H1 (cell line): ENCODE results near the gene FTCDNL1. TPM values are rescaled to one million over a fixed set of nuclear protein-coding genes. Genes with fewer than 3 reads are reported as not detected.

Source experiments
- EP300 ChIP-seq, 2 experiments: IDR thresholded peaks; 1 replicate in 1 of 2; 2 replicates in 1 of 2; pipeline ENCODE4 v1.6.1; 2011 to 2012; ENCODE audit warnings: low read depth in 2 of 2, low read length in 2 of 2, mild to moderate bottlenecking in 2 of 2, borderline replicate concordance in 1 of 2, inconsistent platforms in 1 of 2, moderate library complexity in 1 of 2
- HDAC6 ChIP-seq: IDR thresholded peaks from one replicate; pipeline ENCODE4 v1.7.1; 2012; ENCODE audit warnings: low read depth, mild to moderate bottlenecking, inconsistent platforms, low read length, moderate library complexity
- KDM1A ChIP-seq: fragments of 200-600, 300-600 bp; sonication (generic); IDR thresholded peaks from 2 replicates; pipeline ENCODE4 v1.7.1; 2016; ENCODE audit warnings: mild to moderate bottlenecking, low read length, borderline replicate concordance
- TCF12 ChIP-seq: IDR thresholded peaks from 2 replicates; pipeline ENCODE4 v1.6.1; 2011; ENCODE audit warnings: low read depth, mild to moderate bottlenecking, low read length
- polyA plus RNA-seq, 7 experiments: library from polyadenylated mRNA; depleted of rRNA in 3 of 7; stranded (reverse) in 5 of 7; unstranded in 2 of 7; fragments of >200 nt in 5 of 7; fragments of 200-250 nt in 2 of 7; gene quantifications; 1 replicate in 5 of 7; 2 replicates in 1 of 7; 4 replicates in 1 of 7; pipeline versions ENCODE4 v1.2.1 to v1.2.3, GENCODE V29; 2011 to 2013; ENCODE audit warnings: missing spikeins in 2 of 7, mixed read lengths in 2 of 7
- total RNA-seq: library from RNA; stranded (reverse); fragmentation: NEBNext Ultra II Directional; extraction: Animal tissue kit (Norgen Biotek cat#: 25700); gene quantifications from 2 replicates; pipeline ENCODE4 v1.2.1, GENCODE V29; 2021
- TF ChIP-seq, protein P1 (sequence below), 3 experiments: IDR thresholded peaks; 1 replicate in 2 of 3; 2 replicates in 1 of 3; pipeline versions ENCODE4 v1.5.1 to v1.6.1; 2011; ENCODE audit warnings: low read length in 3 of 3, mild to moderate bottlenecking in 3 of 3, inconsistent platforms in 2 of 3, low read depth in 1 of 3, moderate library complexity in 1 of 3; ENCODE audit not compliant: insufficient read depth in 1 of 3; ENCODE audit errors: control extremely low read depth in 1 of 3
- TF ChIP-seq, protein P2 (sequence below): IDR thresholded peaks from 2 replicates; pipeline ENCODE4 v1.6.1; 2012; ENCODE audit warnings: inconsistent platforms

The FTCDNL1 gene
- total and polyA plus RNA-seq, 2 of the 8 experiments (the other 6 are each of a cell fraction or from before 2014, with no cell fraction given): 0.41 to 0.97 TPM

DNA sequence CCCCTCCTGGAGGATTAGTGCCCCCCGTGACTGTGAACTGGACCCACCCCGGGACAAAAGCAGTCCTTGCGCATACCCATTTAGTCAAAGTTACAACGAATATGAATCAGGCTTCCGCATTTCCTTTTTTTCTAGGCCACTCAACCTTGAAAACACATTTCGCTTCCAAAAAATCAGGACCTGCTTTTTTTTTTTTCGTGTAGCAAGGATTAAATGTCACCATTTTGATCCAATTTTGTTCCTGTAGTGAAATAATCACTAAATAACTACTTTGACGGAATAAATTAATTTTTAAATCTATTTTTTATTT lies 464 bp upstream of the FTCDNL1 start (continued):
- TF ChIP-seq HDAC6 (no peak), TCF12 (no peak), EP300 (IDR thresholded peaks at IDR 0.05; ENCODE audit: borderline replicate concordance in 1 of 2, low read depth in 2 of 2, low read length in 2 of 2) (no peak), KDM1A (no peak)
- TF ChIP-seq, protein P1, sequence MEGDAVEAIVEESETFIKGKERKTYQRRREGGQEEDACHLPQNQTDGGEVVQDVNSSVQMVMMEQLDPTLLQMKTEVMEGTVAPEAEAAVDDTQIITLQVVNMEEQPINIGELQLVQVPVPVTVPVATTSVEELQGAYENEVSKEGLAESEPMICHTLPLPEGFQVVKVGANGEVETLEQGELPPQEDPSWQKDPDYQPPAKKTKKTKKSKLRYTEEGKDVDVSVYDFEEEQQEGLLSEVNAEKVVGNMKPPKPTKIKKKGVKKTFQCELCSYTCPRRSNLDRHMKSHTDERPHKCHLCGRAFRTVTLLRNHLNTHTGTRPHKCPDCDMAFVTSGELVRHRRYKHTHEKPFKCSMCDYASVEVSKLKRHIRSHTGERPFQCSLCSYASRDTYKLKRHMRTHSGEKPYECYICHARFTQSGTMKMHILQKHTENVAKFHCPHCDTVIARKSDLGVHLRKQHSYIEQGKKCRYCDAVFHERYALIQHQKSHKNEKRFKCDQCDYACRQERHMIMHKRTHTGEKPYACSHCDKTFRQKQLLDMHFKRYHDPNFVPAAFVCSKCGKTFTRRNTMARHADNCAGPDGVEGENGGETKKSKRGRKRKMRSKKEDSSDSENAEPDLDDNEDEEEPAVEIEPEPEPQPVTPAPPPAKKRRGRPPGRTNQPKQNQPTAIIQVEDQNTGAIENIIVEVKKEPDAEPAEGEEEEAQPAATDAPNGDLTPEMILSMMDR (IDR thresholded peaks at IDR 0.05; ENCODE audit: control extremely low read depth in 1 of 3, insufficient read depth in 1 of 3, low read depth in 1 of 3, low read length in 3 of 3): no peak
- TF ChIP-seq, protein P2, sequence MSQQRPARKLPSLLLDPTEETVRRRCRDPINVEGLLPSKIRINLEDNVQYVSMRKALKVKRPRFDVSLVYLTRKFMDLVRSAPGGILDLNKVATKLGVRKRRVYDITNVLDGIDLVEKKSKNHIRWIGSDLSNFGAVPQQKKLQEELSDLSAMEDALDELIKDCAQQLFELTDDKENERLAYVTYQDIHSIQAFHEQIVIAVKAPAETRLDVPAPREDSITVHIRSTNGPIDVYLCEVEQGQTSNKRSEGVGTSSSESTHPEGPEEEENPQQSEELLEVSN: no peak
